Measurements from ENCODE around the gene PPP1R16B.
A peak's percentile ranks its signal among the peaks of the same experiment; 100 is the strongest.

DNA sequence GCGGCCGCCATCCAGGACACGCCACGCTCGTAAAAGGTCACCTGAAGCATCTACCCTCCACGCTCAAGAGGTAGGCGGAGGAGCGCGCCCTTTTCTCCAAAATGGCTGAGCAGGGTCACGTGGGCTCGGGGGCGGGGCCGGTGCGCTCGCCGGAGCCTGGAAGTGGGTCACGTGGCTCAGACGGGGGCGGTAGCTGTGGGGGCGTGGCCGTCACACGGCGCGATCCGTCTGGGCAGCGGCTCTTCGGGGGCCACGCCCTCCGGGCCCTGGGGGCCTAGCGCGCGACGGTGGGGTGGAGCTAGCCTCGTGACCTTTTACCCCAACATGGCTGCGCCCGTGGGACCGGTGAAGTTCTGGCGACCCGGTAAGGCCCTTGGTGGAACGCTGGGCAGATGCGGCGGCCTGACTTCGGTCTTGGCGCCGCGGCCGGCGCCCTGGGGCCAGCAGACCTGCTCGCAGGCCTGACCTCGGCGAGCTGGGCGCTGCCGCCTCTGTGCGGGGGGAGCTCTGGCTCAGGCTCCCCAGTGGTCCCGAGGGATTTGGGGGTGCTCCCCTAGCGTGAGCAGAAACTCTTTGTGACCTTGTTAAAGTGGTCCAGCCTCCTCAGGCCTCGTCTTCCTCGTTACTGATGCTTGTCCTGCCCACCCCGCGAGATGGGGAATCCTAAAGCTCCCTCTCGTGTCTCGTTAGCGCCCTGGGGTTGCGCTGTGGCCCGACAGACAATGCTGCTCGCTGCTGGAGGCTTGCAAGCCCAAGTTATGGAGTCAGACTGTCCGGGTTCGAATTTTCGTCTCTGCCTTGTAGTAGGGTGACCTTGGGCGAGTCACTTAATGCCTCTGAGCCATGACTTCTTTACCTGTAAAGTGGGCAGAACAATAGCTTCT lies 156.8 kb downstream of the PPP1R16B start, which contains the start of gene DHX35:
- TF ChIP-seq, protein P1, sequence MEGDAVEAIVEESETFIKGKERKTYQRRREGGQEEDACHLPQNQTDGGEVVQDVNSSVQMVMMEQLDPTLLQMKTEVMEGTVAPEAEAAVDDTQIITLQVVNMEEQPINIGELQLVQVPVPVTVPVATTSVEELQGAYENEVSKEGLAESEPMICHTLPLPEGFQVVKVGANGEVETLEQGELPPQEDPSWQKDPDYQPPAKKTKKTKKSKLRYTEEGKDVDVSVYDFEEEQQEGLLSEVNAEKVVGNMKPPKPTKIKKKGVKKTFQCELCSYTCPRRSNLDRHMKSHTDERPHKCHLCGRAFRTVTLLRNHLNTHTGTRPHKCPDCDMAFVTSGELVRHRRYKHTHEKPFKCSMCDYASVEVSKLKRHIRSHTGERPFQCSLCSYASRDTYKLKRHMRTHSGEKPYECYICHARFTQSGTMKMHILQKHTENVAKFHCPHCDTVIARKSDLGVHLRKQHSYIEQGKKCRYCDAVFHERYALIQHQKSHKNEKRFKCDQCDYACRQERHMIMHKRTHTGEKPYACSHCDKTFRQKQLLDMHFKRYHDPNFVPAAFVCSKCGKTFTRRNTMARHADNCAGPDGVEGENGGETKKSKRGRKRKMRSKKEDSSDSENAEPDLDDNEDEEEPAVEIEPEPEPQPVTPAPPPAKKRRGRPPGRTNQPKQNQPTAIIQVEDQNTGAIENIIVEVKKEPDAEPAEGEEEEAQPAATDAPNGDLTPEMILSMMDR (IDR thresholded peaks at IDR 0.05) = peak in 2 of 4 experiments; percentile 34 to 35
- TF ChIP-seq POLR2A (IDR thresholded peaks at IDR 0.05) (peak; percentile 48), POLR2AphosphoS5 (IDR thresholded peaks at IDR 0.05) (peak; percentile 97)

Measured in prostate gland (tissue), 2 donors.